ENCODE measurements around the gene CDR2. TPM values are rescaled to one million over a fixed set of nuclear protein-coding genes. Genes with fewer than 3 reads are reported as not detected.

Gene CDR2
- total and polyA plus RNA-seq, 9 of the 15 experiments (the other 6 are each of a cell fraction or from before 2014, with no cell fraction given): 4.6 to 30.3 (median 19.9) TPM

- no peak for TF ChIP-seq MCM5 (IDR thresholded peaks at IDR 0.05; ENCODE audit: low read depth)
- no peak; the same call in 1 of the 2 replicates for TF ChIP-seq VEZF1 (CRISPR knock-in tag; IDR thresholded peaks at IDR 0.05)
- TF ChIP-seq ZNF232 (CRISPR knock-in tag; IDR thresholded peaks at IDR 0.05): no peak
- TF ChIP-seq HMGN3 (IDR thresholded peaks at IDR 0.05; ENCODE audit: borderline replicate concordance, extremely low read depth, insufficient read length, low read depth, low read length): no peak
- peak; percentile 89; the same call in 1 of the 2 replicates for TF ChIP-seq PREB (CRISPR knock-in tag; IDR thresholded peaks at IDR 0.05)
- TF ChIP-seq NFATC3 (IDR thresholded peaks at IDR 0.05): peak; percentile 70; the same call in 1 of the 2 replicates
- no peak for TF ChIP-seq KDM2B (CRISPR knock-in tag; IDR thresholded peaks at IDR 0.05)
- no peak for TF ChIP-seq NR2C2 (CRISPR knock-in tag; IDR thresholded peaks at IDR 0.05)
- peak; percentile 66 for TF ChIP-seq NR2C2 (tag; IDR thresholded peaks at IDR 0.05)
- no peak for TF ChIP-seq ELF1 (tag; IDR thresholded peaks at IDR 0.05)
- no peak for TF ChIP-seq PHF21A (IDR thresholded peaks at IDR 0.05; ENCODE audit: borderline replicate concordance, low read depth)
- 0 out of 2 replicates have a peak, but pooled peaks have one; percentile 47 for TF ChIP-seq ZBTB17 (CRISPR knock-in tag; IDR thresholded peaks at IDR 0.05)
- TF ChIP-seq FOS (IDR thresholded peaks at IDR 0.05; ENCODE audit: extremely low read depth, insufficient read length): no peak
- TF ChIP-seq SAFB (IDR thresholded peaks at IDR 0.05; ENCODE audit: borderline replicate concordance, low read depth, low read length): no peak
- TF ChIP-seq NCOR1 (IDR thresholded peaks at IDR 0.05): peak; percentile 34; the same call in 1 of the 2 replicates
- TF ChIP-seq GABPB1 (CRISPR knock-in tag; IDR thresholded peaks at IDR 0.05): peak; percentile 33; the same call in 1 of the 2 replicates
- no peak for TF ChIP-seq TCF15 (CRISPR knock-in tag; IDR thresholded peaks at IDR 0.05)
- no peak for TF ChIP-seq ZBTB26 (CRISPR knock-in tag; IDR thresholded peaks at IDR 0.05)
- no peak for TF ChIP-seq LEF1 (IDR thresholded peaks at IDR 0.05)
- no peak for TF ChIP-seq GATAD2A (IDR thresholded peaks at IDR 0.05)
- TF ChIP-seq JUNB (CRISPR knock-in tag; conservative IDR thresholded peaks at IDR 0.05): no peak
- no peak for TF ChIP-seq HNRNPL (IDR thresholded peaks at IDR 0.05; ENCODE audit: low read depth, low read length)
- TF ChIP-seq ZNF717 (CRISPR knock-in tag; IDR thresholded peaks at IDR 0.05): no peak
- TF ChIP-seq COPS2 (conservative IDR thresholded peaks at IDR 0.05): no peak
- peak; percentile 70; the same call in 1 of the 2 replicates for TF ChIP-seq ESRRA (IDR thresholded peaks at IDR 0.05; ENCODE audit: borderline replicate concordance, low read depth)
- no peak for TF ChIP-seq SIN3B (IDR thresholded peaks at IDR 0.05; ENCODE audit: low read depth)
Measured at GRCh38 chr16:22297871-22298733, 76.3 kb downstream of the CDR2 start (continued).
